CD4-positive, alpha-beta T cell treated with Interleukin-6 at 100 ng/mL for 8 hours (primary cell): Measurements from ENCODE around the gene FBXO7.

Experiments
- DNase-seq: peaks from one replicate; pipeline ENCODE4 v3.0.0-alpha.2; 2020; ENCODE audit warnings: mixed read lengths, low spot score

The FBXO7 gene

DNA sequence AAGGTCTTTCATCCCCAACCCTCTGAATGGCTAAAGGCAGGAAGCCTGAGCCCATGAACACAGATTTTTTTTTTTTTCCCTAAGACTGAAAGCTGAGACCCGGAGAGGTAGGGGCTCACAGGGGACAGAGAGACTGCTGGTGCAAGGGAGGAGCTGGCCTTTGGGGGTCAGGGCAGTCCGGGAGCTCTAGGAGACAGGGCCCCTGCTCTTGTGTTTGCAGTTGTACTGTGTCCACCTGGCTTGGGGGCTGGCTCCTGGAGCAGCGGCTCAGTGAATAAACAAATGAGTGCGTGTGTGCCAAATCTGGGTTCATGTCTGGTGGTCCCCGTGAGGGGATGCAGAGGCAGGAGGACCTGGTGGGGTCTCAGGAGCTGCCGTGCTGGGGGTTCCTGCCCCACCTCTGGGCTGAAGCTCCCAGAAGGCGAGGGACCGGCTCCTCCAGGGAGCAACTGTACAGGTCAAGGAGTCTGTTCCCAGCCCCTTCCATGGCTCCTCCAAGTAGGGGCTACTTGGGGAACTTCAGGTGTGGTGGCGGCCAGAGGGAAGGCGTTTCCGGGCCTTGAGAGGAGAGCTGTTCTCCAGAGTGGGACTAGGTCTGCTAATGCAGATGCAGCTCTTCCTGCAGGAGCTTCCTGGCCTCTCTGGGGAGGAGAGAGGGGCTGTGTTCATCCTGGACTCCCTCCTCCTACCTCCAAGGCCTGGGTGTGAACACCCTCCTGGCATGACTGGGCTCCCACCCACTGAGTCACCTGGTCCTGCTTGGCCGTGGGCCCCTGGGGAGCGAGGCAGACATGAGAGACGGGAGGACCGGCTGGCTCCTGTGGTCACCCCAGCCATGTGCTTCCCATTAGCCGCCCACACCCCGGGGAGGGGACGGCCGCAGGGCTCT, 57.6 kb downstream of the FBXO7 start:
- no peak for DNase-seq

DNA sequence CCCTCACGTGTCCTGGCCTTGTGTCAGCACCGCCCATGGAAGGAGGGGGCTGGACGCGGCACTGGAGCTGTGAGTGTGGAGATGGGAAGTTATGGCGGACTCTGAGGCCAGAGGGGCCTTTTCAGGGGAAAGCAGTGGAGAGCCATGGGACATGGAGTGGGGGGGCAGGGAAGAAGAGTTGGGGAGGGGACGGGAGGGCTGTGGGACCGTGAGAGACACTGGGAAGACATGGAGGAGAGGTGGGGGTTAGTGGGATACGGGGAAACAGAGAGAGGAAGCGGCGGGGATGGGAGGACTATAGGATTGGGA, 58.2 kb downstream of the FBXO7 start:
- no peak for DNase-seq

DNA sequence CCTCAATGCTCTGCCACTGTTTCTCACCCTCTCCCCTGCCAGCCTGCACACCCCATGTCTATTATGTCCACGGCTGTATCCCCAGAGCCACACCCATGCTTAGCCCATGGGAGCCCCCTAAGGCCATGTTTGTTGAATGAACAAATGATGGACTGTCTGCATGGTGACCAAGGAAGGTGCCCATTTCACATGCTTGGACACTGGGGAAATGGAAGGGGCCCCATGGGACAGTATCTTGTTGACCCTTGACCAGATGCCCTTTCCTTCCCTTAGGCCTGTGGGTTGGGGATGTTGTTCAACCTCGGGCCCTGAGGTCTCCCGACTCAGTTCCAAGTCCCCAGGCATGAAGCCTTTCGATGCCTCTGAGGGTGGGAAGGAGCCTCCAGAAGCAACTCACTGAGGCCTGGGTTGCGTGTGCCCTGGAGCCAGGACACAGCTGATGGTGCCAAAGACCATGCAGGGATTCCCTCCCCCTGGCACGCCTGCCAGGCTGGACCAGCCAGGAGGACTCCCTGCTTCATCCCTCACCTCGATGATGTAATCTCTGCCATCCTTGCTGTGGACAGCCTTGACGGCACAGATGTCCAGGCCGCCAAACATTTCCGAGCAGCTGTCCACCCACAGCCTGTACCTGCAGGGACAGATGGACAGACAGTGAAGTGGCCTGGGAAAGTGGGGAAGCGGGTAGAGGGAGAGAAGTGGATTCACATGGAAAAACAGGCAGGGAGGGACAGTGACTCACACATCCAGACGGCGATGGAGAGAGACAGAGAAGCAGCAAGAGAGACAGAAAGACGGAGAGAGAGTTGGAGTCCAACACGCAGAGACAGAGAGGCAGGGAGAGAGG, 58.9 kb downstream of the FBXO7 start:
- no peak for DNase-seq

DNA sequence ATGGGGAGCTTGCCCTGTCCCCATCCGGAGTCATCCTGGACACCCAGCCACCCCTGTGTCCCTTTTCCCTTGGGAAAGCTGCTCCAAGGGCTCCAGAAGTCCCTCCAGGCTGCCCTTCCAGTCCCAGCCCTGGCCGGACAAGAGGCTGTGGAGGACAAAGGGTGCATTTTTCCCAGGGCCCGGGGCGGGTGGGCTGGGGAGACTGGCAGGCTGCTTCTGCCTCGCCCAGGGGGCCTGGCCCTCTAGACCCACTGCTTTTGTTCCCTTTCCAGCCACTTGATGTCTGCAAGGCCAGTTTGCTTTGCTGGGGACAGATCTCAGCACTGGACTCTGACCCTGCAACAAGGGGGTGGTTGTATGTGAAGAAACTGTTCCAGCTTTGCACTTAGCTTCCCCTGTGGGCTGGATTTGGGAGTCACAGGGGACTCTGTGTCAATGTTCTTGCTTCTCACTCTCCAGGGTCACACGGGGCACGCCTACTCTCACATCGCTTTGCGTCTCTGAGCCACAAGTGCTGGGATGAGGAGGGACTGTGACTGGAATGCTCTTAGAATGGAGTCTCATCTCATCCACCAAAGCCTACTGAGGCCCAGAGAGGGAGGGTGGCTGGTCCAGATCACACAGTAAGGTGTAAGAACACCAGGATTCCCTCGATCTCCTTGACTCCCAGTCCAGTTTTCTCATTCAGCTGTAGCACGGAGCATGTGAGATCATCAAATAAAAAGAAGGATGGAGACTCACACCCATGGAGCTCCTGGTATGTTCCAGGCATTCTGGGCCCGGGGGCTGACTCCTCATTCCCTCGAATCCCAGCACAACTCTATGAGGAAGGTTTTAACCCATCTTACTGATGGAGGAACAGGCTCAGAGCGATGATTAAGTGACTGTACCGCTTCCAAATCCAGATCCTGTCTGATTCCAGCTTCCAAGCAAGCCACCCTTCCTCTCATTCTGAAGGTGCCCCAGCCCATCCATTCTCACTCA, 59.9 kb downstream of the FBXO7 start:
- no peak for DNase-seq

DNA sequence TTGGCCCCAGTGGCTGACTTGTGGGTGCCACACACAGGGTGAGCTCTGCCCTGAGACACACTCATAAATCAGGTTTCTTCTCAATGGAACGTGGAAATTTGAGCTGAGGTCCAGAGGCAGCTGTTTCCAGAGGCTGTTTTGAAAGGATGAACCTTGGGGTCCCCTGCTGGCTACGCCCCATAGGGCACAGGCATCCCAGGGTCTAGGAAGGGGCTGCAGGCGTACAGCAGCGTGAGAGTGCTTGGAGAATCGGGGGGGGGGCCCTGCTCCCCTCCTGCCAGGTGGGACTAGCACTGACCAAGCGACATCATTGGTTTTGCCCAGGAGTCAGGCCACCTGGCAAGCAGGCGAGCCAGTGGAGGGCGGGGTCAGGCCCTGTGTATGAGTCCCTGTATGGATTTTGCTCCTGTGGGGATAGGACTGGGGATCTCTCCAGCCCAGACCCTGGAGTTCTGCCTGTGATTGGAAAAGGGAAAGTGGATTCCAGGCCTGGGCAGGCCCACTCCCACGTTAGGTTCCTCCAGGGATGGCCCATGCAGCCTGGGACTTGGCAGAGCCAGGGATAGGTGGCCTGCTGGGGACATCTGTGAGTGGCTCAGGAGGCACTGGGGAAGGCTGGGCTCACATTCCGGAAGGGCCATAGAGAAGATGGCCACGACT, 61.0 kb downstream of the FBXO7 start:
- no peak for DNase-seq

DNA sequence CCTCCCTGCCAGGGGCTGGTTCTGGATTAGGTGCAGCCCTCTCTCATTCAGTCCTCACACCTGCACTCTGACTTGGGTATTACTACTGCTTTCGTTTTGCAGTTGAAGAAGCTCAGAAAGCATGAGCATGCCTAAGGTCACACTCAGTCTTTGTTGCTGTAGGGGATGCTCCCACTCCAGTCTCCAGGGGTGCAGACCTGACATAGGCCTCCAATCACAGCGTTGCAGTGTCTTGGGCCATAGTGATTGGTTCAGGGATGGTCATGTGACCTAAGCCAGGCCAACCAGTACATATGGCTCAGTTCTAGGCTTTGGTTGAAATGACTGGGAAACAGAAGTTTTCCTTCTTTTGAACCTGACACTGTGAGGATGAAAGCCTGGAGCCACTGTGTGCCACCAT, 61.7 kb downstream of the FBXO7 start:
- DNase-seq = no peak

- DNase-seq = no peak
These were observed 63.9 kb downstream of the FBXO7 start for GRCh38 chr22:32538521-32538920.

- no peak for DNase-seq
These were observed 65.2 kb downstream of the FBXO7 start for GRCh38 chr22:32539631-32540421.

GRCh38 chr22:32541481-32541880, 66.9 kb downstream of the FBXO7 start:
- no peak for DNase-seq

GRCh38 chr22:32542066-32542676, 67.6 kb downstream of the FBXO7 start:
- no peak for DNase-seq

GRCh38 chr22:32542677-32543357, 68.2 kb downstream of the FBXO7 start:
- DNase-seq = no peak

- no peak for DNase-seq
These were observed 70.4 kb downstream of the FBXO7 start for GRCh38 chr22:32544953-32545558.

GRCh38 chr22:32545801-32546200, 71.2 kb downstream of the FBXO7 start:
- DNase-seq = no peak

- DNase-seq = no peak
These were observed 71.9 kb downstream of the FBXO7 start for GRCh38 chr22:32546496-32546895.

GRCh38 chr22:32546935-32547334, 72.3 kb downstream of the FBXO7 start:
- DNase-seq = no peak

- no peak for DNase-seq
These were observed 73.4 kb downstream of the FBXO7 start for GRCh38 chr22:32548039-32548438.
